ENCODE data around the gene STAG1.

STAG1 gene

DNA sequence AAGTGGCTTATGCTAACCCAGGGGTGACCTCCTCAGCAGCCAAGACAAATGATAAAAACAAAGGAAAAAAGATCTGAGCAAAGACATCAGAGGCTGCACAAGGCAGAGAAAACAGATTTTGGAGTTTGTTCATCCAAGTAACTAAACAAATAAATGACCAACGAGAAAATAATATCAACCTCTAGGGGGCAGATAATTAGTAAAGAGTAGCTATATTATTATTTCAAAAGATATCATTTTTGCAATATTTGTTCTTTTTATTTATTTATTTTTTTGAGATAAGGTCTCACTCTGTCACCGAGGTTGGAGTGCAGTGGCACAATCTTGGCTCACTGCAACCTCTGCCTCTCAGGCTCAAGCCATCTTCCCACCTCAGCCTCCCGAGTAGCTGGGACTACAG lies 400.3 kb downstream of the STAG1 start:
- no peak for DNase-seq (ENCODE audit: extremely low read depth, insufficient read length)
- no peaks in the 10 kb centered on the region for H3K27me3 ChIP-seq (replicated peaks; ENCODE audit: control insufficient read depth, insufficient read depth, low read length)
- TF ChIP-seq, protein P1, sequence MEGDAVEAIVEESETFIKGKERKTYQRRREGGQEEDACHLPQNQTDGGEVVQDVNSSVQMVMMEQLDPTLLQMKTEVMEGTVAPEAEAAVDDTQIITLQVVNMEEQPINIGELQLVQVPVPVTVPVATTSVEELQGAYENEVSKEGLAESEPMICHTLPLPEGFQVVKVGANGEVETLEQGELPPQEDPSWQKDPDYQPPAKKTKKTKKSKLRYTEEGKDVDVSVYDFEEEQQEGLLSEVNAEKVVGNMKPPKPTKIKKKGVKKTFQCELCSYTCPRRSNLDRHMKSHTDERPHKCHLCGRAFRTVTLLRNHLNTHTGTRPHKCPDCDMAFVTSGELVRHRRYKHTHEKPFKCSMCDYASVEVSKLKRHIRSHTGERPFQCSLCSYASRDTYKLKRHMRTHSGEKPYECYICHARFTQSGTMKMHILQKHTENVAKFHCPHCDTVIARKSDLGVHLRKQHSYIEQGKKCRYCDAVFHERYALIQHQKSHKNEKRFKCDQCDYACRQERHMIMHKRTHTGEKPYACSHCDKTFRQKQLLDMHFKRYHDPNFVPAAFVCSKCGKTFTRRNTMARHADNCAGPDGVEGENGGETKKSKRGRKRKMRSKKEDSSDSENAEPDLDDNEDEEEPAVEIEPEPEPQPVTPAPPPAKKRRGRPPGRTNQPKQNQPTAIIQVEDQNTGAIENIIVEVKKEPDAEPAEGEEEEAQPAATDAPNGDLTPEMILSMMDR (IDR thresholded peaks at IDR 0.05; ENCODE audit: insufficient read depth, low read length, poor library complexity, severe bottlenecking): no peak
- no peaks in the 10 kb centered on the region for H3K36me3 ChIP-seq (ENCODE audit: control insufficient read depth, insufficient read depth, low read length)
- no peak overlapping the region for H3K4me3 ChIP-seq (replicated peaks; ENCODE audit: low read depth, low read length)

DNA sequence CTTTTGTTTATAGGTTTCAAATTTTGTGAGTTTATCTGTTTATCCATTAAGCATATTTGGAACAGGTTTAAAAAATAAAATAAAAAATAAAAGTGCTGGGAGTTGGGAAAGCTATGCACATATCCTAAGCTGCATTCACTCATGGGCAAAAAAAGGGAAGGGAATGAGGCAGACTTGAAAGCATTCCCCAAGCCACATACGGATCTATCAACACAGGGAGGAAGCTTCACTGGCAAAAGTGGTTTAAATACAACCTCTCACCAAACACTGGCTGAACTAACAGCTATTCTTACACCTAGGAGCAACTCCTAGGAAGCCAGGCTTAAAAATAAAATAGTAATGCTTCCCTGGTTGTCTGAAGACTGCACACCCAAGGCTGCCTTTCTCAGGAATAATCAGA lies 400.8 kb downstream of the STAG1 start:
- Histone ChIP-seq H3K27me3 (replicated peaks; ENCODE audit: control insufficient read depth, insufficient read depth, low read length) (no peaks in the 10 kb centered on the region), H3K4me3 (replicated peaks; ENCODE audit: low read depth, low read length) (no peak overlapping the region), H3K36me3 (ENCODE audit: control insufficient read depth, insufficient read depth, low read length) (no peaks in the 10 kb centered on the region)
- TF ChIP-seq, protein P1 (IDR thresholded peaks at IDR 0.05; ENCODE audit: insufficient read depth, low read length, poor library complexity, severe bottlenecking): no peak
- no peak for DNase-seq (ENCODE audit: extremely low read depth, insufficient read length)

DNA sequence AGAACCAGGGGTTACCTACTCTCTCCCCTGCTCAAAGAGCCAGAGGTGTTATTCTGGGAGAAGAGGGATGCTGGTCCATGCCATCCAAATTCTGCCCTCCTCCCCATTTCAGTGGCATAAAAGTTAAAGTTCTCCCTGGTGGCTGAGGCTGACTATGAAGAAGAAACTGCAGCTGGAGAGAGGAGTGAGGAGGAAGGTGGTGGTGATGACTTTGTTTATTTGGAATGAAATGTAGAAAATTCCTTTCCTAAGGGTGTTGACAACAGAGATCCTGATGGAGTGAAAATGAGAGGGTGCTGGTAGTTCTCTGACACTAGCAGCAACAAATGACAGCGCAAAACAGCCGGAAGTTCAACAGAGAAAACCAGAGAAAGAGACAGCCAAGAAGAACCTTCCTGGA lies 401.6 kb downstream of the STAG1 start:
- Histone ChIP-seq H3K36me3 (ENCODE audit: control insufficient read depth, insufficient read depth, low read length) (no peaks in the 10 kb centered on the region), H3K27me3 (replicated peaks; ENCODE audit: control insufficient read depth, insufficient read depth, low read length) (no peaks in the 10 kb centered on the region), H3K4me3 (replicated peaks; ENCODE audit: low read depth, low read length) (no peak overlapping the region)
- no peak for DNase-seq (ENCODE audit: extremely low read depth, insufficient read length)
- TF ChIP-seq, protein P1 (IDR thresholded peaks at IDR 0.05; ENCODE audit: insufficient read depth, low read length, poor library complexity, severe bottlenecking): no peak

DNA sequence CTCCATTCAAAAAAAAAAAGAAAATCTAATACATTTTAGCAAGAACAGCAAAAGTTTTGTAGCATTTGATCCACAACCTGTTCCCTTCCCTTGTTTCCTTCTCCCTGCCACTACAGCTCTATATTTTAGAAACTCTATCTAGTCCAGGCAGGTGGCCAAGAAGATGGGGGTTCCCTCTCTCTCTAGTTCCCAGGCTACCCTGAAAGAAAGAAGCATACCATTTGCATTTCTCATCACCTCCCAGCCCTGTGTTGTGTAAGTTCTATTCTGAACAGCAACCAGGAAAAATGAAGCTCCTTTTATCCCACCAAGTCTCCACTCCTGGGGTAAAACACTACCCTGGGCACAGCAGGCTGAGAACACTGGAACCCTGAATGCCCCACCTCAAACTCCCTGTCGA lies 402.0 kb downstream of the STAG1 start:
- Histone ChIP-seq H3K27me3 (replicated peaks; ENCODE audit: control insufficient read depth, insufficient read depth, low read length) (no peaks in the 10 kb centered on the region), H3K4me3 (replicated peaks; ENCODE audit: low read depth, low read length) (no peak overlapping the region), H3K36me3 (ENCODE audit: control insufficient read depth, insufficient read depth, low read length) (no peaks in the 10 kb centered on the region)

DNA sequence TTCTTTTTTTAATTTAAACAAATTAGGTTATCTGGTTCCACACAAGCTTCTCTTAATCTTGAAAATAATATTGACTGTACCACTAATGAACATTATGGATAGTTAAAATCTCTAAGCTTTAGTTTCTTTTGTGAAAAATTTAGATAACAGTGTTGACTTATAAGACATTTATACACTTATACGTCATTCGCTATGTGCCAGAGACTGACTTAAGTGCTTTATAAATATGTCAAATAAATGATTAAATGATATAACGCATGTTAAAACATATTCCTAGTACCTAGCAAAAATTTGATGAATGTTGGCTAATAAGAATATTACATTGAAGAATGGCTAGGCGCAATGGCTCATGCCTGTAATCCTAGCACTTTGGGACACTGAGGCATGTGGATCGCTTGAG lies 405.7 kb downstream of the STAG1 start:
- Histone ChIP-seq H3K27me3 (replicated peaks; ENCODE audit: control insufficient read depth, insufficient read depth, low read length) (no peaks in the 10 kb centered on the region), H3K4me3 (replicated peaks; ENCODE audit: low read depth, low read length) (no peak overlapping the region), H3K36me3 (ENCODE audit: control insufficient read depth, insufficient read depth, low read length) (no peaks in the 10 kb centered on the region; the same call in 1 of the 2 replicates)
- DNase-seq (ENCODE audit: extremely low read depth, insufficient read length): no peak
- TF ChIP-seq, protein P1 (IDR thresholded peaks at IDR 0.05; ENCODE audit: insufficient read depth, low read length, poor library complexity, severe bottlenecking): no peak

More for the DNA sequence above, 402.0 kb downstream of the STAG1 start:
- TF ChIP-seq, protein P1 (IDR thresholded peaks at IDR 0.05; ENCODE audit: insufficient read depth, low read length, poor library complexity, severe bottlenecking): no peak
- DNase-seq (ENCODE audit: extremely low read depth, insufficient read length): no peak

Data from GM06990 (cell line).